Amniotic stem cell (primary cell): ENCODE results near the gene IP6K3.

ENCODE experiments used
- DNase-seq: peaks from one replicate; lab custom pipeline; 2025; lab: John Stamatoyannopoulos, UW

IP6K3 gene

DNA sequence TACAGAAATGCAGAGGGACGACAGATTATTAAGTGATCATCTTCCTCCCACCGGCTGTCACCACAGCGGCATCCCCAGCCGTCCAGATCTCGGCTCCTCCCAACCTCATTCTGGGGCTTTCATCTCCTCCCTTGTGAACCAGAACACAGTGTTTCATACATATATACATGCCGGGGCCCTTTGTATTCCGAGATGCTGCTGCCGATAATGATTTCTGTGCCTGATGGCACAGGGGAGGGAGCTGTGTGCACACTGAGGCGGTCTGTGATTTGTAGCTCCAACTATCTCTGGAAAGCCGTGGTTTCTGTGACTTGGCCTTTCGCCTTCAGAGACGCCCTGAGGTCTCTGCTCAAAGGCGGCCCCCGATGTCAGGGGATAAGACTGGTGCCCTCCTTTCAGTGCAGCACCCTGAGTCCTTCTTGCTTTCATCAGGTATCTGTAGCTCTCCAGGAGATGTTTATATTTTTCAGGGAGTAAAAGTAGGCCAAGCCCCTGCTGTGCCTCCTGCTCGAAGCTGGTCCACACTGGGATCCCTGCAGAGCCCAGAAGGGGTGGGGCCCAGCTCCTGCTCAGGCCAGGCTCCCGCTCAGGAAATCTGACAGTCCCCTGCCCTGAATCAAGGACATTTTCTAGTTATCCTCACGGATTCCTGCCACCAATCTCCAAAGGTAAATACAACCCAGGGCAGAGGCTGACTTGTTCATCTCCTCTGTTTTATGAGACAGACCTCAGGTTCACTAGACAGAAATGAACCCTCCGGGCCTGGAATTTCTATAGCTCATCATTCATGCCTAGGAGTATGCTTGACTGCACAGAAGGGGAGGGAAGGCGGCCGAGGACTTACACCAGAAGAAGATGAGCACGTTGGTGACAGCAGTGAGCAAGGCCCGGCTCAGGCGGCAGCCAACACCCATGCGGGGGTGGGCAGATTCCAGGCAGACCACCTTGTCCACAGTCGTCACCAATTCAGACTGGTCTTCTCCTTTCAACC lies 31.0 kb upstream of the IP6K3 start:
- DNase-seq, result no peak

DNA sequence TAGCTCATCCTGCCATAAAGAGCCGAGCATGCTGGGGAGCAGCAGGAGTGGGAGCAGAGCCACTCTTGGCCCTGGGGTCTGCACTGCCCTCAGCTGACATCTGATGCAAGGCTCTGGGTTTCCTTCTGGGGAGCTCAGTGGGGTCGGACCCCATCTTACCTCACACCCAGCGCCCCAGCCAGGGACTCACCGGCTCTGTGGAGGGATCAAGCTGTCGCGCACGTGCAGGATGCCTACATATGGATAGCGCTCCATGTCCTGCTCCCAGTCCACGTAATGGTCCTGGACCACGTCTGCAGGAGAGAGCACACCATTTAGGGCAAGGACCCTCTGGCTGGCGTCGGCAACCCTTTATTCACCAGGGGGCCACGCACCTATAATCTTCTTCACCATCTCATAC lies 30.1 kb upstream of the IP6K3 start:
- DNase-seq, result no peak

DNA sequence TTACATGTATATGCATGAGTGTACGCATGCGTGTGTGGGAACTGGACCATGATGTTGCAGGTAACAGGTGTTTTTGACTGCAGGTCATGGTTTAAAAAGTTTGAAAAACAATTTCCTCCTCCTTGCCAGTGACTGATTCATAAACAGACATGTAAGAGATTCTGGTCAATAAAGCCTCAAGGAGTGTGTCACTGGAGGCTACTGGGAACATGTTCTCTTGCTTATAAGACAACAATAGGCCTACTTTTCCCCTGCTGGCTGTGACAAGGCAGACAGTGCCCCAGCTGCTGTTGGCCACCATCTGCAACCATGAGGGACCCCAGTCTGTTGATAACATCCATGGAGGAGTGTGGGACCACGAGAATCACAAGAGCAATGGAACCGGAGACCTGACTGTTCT lies 29.5 kb upstream of the IP6K3 start:
- DNase-seq, result no peak

DNA sequence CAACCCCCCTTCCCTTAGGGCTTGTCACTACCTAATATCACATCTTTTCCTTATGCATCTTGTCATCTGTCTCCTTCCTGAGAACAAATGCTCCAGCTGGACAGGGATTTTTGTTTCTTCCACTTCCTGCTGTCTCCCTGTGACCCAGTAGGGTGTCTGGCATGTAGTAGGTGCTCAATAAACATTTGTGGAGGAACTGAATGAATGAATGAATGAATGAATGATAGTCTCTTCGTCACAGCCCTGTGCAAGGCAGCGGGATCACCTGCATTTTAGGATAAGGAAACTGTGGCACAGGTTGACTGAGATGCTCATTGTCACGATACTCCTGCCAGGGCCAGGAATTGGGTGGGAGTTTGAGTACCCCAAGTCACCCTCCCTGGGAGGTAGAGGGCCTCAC lies 28.1 kb upstream of the IP6K3 start:
- no peak for DNase-seq

GRCh38 chr6:33772902-33773472 lies 26.3 kb upstream of the IP6K3 start:
- DNase-seq, result no peak

DNA sequence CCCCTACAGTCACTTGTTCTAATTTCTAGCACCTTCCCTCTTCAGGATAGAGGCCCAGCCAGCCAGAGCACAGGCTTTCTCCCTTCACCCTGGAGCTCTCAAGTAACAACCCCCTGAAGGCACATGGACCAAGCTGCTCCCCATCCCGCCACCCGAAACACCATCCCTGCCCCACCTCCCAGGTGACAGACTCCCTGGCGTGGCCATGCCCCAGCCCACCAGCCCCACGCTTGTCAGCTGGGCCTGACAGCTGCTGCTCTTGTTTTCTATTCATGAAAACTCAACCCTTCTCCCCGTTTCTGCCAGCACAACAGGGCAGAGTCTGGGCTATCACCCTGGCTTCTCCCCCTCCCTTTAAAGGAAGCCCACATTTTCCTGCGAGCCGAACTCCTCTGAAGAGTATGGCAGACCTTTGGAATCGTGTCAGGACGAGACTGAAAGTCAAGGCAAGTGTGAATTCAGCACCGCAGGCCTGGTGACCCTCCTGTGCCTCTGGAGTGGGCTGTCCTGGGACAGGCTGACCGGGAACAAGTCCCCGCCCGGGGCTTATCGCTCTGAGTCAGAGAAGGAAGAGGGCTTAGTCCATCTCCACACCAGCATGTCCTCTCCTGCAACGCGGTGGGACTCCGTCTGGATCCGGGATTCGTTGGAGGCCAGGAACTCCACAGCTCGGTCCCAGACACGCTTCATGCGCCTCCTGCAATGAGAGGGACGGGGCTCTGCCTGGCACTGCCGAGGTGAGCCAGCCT lies 25.6 kb upstream of the IP6K3 start:
- no peak for DNase-seq

GRCh38 chr6:33771146-33772081 lies 24.7 kb upstream of the IP6K3 start:
- DNase-seq, result peak; percentile 84

DNA sequence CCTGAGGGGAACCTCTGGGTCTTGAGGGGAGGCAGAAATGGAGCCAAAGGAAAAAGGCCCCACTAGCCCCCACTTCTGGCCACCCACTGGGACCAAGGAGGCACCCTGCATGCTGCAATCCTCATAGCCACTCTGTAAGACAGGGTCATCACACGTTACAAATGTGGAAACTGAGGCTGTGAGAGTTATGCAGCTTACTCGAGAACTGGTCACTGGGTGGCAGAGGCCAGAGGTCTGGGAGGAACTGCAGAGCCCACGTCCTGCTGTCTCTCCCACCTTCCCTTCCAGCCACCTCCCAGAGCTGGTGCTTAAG lies 24.1 kb upstream of the IP6K3 start:
- no peak for DNase-seq

- DNase-seq, result no peak
Measured at GRCh38 chr6:33770124-33770832, 23.6 kb upstream of the IP6K3 start.

- DNase-seq, result no peak
Measured at GRCh38 chr6:33769248-33769821, 22.6 kb upstream of the IP6K3 start.

- DNase-seq, result peak; percentile 84
Measured at GRCh38 chr6:33768644-33769120, 22.0 kb upstream of the IP6K3 start.

- no peak for DNase-seq
Measured at GRCh38 chr6:33766921-33767907, 20.5 kb upstream of the IP6K3 start.

- DNase-seq, result no peak
Measured at GRCh38 chr6:33765368-33765767, 18.7 kb upstream of the IP6K3 start.

DNA sequence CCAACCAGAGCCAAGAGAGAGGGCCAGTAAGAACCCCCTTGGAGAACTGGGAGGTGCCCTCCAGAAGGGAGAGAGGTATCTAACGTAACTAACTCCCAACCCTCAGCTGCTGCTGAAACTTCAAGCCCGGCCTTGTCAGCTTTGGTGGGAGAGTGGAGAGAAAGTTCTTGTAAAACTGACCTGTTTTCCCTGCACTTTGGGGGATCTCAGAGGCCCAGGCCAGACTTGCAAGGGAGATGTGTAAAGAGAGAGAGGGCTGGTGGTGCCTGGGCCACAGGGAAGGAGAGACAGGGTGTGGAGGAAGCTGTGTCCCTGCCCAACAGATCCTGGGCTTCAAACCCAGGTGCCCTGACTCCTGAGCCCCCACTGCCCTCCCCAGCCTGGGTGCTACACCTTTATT lies 17.3 kb upstream of the IP6K3 start:
- DNase-seq, result no peak

- DNase-seq, result no peak
Measured at GRCh38 chr6:33763483-33763882, 16.8 kb upstream of the IP6K3 start.

DNA sequence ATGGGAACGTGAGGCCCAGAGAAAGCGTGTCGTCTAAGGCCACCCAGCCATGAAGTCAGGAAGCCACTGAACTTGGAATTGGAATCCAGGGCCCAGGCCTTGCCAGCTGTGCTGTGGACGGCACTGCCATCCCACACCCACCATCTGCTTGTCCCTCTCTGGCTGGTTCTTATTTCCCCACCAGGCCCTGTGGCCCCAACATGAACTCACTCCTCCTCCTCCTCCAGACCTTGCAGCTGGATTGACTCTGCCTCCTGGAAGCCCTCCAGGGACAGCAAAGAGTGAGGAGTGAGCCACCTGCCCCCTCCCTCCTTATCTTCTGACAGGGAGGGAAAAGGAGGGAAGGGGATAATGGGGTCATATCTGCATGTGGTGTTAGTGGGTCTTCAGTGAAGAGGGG lies 16.0 kb upstream of the IP6K3 start:
- DNase-seq, result no peak

DNA sequence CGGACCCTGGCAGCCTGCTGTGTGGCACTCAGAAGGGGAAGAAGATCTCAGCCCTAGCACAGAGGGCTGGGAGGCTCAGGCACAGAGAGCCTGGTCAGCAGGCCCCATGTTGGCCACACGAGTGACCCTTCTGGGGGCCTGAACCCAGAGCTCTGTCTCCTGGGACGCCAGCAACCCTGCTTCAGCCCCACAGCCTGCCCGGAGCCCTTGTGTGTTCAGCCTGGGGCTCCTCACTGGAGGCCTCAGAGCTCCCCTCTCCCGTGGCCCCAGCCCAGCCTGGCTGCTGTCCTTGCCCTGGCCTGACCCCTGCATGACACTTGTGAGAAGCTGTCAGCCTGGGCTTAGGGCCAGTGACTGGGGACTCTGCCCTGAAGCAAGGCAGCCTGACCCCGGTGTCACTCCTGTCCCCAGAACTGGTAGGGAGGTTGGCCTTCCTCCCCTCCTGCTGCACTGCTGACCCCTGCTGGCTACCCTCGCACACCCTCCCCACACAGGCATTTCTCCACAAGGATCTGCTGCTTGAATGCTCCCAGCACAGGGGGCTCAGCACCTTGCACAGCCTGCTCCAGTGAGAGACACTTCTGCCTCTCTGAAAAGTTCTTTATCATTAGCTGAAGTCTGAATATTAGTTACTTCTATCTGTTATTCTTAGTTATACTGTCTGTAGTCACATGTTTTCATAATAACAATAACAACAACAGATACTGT lies 15.4 kb upstream of the IP6K3 start:
- no peak for DNase-seq

DNA sequence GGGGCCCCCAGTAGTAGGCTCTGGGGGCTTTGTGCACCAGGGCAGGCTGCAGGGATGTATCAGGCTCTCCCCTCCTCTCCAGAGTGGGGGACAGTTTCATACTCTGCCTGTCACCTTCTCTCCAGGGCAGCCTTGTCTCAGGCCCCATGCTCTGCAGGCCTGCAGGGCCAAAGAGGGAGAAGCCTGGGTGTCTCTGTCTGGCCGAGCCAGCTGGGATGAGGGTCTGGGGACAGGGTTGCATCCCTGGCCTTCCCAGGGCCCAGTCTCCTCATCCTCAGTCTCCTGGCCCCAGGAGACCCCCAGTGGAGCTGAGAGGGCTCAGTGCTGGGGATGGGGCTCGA lies 14.8 kb upstream of the IP6K3 start:
- no peak for DNase-seq
